Astrocyte of the hippocampus (primary cell): ENCODE data around the gene KLRC4.
"Not testable (repeated sequence)": the region's sequence is repeated elsewhere in the genome, so short reads cannot be mapped to it uniquely, and the experiment has no call there.

Experiments
- DNase-seq: peaks from one replicate; pipeline ENCODE4 v3.0.0; 2011; ENCODE audit warnings: low read depth, low spot score

Gene KLRC4

GRCh38 chr12:10368206-10369171 lies 41.1 kb downstream of the KLRC4 start:
- no peak for DNase-seq

DNA sequence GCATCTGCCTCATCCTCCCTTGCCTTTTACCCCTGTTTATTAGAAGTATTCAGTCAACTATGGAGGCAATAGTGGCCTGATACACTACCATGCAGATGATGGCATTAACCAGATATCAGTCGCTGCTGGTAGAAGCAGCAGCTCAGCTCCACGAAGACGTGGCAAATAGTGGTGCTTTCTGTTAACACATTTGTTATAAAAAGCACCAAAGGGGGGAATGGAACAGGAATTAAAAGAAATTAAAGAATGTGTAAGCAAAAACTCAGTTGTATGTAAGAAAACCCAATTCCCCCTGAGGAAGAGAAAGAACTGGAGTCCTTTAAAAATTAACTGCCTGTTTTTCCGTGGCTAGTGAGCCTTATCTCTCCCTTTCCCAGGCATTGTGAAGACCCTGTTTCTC lies 41.8 kb downstream of the KLRC4 start:
- not testable (repeated sequence) for DNase-seq

DNA sequence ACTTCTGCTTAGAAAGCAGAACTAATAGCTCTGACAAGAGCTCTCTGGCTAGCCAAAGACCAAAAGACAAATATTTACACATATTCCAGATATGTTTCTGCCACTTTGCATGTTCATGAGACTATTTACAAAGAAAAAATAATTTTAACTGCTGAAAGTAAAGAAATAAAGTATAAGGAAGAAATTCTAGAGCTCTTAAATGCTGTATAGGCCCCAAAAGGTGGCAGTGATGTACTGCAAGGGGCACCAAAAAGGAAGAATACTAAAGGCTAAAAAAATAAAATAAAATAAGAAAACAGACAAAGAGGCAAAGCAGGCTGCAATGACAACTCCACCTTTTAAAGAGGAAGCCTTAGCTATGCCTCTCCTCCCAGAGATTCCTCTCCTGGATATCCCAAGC lies 42.7 kb downstream of the KLRC4 start:
- no peak for DNase-seq

GRCh38 chr12:10365696-10366405 lies 43.7 kb downstream of the KLRC4 start:
- DNase-seq, result peak; percentile 38

GRCh38 chr12:10364815-10365622 lies 44.5 kb downstream of the KLRC4 start:
- DNase-seq, result peak; percentile 90

DNA sequence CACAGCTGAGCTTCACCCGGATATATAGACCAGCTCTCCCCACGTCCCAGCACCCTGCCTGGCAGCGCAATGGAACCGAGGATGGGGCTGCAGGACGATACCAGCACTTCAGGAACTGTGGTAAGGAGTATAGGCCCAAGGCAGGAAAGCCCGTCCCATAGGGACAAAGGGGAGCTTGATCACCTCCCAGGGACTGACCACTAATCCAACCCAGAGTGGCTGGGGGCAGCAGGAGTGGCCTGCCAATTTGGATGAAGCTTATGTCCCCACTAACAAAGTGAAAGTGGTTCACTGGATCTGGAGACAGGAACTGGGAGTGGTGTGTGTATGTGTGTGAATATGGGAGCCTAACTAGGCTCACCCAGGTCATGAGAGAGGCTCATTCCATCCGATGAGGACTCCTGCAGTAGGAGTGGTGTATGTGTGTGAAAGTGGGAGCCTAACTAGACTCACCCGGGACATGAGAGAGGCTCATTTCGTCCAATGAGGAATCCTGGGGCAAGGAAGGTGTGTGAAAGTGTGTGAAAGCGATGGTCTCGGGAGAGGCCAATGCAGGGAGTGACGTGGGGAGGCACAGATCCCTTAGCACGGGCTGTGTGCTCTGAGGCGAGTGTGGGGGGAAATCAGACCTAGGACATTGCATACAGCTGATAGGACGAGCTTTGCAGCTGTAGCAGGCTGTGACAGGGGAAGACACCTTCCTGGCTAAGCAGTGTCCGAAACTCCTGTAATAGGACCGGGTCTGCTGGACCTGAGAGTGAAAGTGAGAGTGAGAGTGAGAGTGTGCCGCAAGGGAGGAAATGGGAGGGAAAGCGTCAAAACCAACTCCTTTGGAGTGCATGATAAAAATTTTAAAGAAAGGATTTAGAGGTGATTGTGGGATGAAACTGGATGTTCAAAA lies 45.4 kb downstream of the KLRC4 start:
- peak; percentile 65 for DNase-seq

DNA sequence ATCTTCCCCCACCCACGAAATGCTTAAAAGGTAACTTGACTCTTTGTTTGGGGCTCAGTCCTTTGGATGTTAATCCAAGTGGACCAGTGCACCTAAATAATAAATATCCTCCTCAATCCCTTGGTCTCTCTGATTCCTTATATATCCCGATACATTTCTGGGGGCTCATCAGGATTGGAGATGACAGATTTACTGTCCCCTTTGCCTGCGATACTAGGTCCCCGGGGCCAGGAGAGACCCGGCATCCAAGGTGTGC lies 46.0 kb downstream of the KLRC4 start:
- DNase-seq, result peak; percentile 22

DNA sequence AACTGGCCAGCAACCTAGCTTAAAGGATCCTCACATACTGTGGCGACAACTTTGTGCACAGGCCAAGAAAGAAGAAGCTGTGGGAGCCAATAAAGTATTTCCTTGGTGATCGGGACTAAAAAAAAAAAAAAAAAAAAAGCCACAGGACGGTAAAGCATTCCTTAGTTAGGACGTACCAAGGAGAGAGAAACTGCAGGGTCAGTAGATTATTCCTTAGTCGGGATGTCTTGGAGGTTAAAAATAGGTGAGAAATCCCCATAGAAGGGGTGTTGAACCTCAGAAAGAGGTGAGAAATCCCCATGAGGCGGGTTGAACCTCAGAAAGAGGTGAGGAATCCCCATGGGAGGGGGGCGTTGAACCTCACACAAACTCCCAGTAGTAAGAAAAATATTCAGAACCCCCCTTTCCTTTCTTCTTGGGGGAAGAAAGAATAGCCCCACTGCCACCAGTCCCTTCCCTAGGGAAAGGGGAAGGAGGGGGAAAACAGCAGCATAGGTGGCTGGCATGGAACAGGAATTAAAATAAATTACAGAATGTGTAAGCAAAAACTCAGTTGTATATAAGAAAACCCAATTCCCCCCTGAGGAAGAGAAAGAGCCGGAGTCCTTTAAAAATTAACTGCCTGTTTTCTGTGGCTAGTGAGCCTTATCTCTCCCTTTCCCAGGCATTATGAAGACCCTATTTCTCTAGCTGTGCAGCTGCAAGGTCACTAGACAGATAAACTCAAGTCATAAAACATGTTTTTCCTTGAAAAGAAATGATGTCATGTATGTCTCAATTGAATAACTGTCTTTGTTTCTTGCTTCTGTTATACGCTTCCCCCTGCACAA lies 46.5 kb downstream of the KLRC4 start:
- peak; percentile 15 for DNase-seq

GRCh38 chr12:10362325-10362724 lies 47.2 kb downstream of the KLRC4 start:
- DNase-seq, result no peak

- DNase-seq, result peak; percentile 61
Observed at GRCh38 chr12:10361622-10362021, 47.9 kb downstream of the KLRC4 start.

DNA sequence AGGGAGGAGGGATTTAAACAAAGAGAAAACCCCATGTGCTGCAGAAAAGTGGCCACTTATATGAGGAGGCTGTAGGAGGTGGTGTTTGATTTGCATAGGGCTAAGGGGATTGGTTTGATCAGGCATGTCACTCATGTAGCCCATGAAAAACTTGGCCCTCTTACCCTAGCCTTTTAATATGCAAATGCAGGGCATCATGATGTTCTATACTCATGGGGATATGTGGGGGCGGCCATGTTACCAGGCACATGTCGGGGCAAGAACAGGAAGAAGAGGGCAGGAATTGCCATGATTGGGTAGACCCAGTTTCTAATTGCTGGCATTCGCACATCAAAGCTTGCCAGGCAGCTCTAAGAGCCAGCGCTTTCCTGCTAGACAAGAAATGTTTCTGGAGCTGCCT lies 48.5 kb downstream of the KLRC4 start:
- peak; percentile 22 for DNase-seq

DNA sequence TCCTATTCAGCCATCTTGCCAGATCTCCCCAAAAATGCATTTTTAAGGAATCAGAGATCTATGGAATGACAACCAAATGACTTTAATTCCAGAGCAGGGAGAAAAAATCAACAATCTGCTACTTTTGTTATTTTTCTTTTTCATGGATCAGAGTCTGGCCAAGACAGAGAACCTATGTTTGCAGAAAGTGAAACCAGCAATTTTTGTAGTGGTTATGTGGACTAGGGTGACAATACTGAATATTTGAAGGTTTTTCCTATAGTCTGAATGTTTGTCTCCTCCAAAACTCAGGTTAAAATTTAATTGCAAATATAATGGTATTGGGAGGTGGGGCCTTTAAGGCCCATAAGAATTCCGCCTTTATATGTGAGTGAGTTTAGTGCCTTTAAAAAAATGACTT lies 50.6 kb downstream of the KLRC4 start:
- DNase-seq, result no peak

DNA sequence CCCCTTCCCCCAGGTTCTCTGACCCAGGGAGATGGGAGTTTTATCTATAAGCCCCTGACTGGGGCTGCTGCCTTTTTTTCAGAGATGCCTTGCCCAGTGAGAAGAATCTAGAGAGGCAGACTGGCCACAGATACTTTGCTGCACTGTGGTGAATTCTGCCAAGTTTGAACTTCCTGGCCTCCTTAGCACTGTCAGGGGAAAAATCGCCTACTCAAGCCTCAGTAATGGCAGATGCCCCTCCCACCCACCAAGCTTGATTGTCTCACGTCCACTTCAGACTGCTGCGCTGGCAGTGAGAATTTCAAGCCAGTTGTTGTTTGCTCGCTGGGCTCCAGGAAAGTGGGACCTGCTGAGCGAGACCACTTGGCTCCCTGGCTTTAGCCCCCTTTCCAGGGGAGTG lies 51.4 kb downstream of the KLRC4 start:
- no peak for DNase-seq
